ENCODE measurements around the gene LAMA5. TPM values are rescaled to one million over a fixed set of nuclear protein-coding genes. Genes with fewer than 3 reads are reported as not detected.

Gene LAMA5
- total RNA-seq, 2 experiments from 2014 or later = 53.3 to 162 TPM

DNA sequence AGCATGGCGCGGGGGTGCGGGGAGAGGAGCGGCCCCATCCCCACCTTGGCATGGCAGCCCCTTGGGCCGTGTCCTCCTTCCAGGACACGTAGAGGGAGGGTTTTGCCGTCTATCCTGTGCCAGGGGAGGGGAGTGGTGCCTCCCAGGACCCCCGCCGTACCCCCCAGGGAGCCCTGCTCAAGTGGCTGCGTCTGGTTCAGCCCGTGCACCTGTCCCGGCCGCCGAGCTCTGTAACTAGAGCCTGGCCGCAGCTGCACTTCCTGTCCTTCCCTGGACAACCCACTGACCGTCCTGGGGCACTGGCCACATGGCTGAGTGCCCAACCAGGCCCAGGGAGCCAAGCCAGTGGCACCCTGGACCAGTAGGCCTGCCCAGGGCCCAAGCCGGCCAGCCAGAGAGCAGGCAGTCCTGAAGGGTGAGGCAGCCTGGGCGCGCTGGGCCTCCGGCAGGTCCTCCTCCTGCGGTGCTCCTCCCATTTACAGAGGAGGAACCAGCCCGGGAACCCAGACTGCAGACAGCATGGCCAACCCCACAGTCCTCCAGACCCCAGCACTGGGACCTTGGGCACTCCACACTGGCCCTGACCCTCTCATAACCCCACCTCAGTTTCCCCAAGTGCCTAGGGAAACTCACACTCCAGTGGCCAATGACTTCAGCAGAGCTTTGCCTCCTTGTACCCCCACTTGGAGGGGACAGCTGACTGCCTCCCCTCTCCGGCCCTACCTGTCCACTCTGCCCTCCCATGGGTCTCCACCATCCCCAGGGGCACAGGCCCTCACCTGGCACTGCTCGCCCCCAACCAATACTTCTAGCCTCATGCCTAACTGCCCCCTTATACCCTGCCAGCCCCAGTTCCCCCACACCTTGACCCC lies 8.7 kb downstream of the LAMA5 start:
- Histone ChIP-seq H3K9me2 (ENCODE audit: insufficient read depth, low read length) (no peaks in the 10 kb centered on the region), H3K27ac (ENCODE audit: low read depth, low read length, poor library complexity, severe bottlenecking) (peak overlapping the region; percentile 46), H4K20me1 (ENCODE audit: insufficient read depth, low read length) (no peaks in the 10 kb centered on the region), H3K4me2 (ENCODE audit: low read length) (peak overlapping the region; percentile 61), H3K79me2 (ENCODE audit: insufficient read depth, low read depth, low read length) (no peaks in the 10 kb centered on the region), H3K9me3 (ENCODE audit: low read length) (no peaks in the 10 kb centered on the region), H3K36me3 (ENCODE audit: insufficient read depth, low read length) (no peaks in the 10 kb centered on the region; the same call in 1 of the 2 replicates), H2AFZ (ENCODE audit: low read length) (no peak overlapping the region), H3K4me3 (ENCODE audit: low read depth, low read length, poor library complexity, severe bottlenecking) (peak overlapping the region; percentile 5), H3K4me1 (ENCODE audit: insufficient read depth, low read length, poor library complexity, severe bottlenecking) (peaks cover 55% of the 10 kb centered on the region)
- ChIA-PET CTCF (ENCODE audit: unreplicated experiment) (no interaction called here), POLR2A (interaction anchor here (1.4 kb wide), 1 partner anchor 19 kb away, joined by 5 read pairs; no protein-coding TSS in a partner anchor)
- BruUV-seq (replicated peaks) = no TSS peak
- intact Hi-C loops (cut with micrococcal nuclease; ENCODE audit: unreplicated experiment) = loop anchor here (1.0 kb wide), 1 partner anchor 19 kb away; no protein-coding TSS in a partner anchor
- no peak for TF ChIP-seq EZH2phosphoT487 (IDR thresholded peaks at IDR 0.05; ENCODE audit: borderline replicate concordance, low read depth, low read length)
- TF ChIP-seq, protein P1, sequence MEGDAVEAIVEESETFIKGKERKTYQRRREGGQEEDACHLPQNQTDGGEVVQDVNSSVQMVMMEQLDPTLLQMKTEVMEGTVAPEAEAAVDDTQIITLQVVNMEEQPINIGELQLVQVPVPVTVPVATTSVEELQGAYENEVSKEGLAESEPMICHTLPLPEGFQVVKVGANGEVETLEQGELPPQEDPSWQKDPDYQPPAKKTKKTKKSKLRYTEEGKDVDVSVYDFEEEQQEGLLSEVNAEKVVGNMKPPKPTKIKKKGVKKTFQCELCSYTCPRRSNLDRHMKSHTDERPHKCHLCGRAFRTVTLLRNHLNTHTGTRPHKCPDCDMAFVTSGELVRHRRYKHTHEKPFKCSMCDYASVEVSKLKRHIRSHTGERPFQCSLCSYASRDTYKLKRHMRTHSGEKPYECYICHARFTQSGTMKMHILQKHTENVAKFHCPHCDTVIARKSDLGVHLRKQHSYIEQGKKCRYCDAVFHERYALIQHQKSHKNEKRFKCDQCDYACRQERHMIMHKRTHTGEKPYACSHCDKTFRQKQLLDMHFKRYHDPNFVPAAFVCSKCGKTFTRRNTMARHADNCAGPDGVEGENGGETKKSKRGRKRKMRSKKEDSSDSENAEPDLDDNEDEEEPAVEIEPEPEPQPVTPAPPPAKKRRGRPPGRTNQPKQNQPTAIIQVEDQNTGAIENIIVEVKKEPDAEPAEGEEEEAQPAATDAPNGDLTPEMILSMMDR (conservative IDR thresholded peaks at IDR 0.05; ENCODE audit: low read length) = no peak
- DNase-seq (ENCODE audit: low spot score) = peak; percentile 39

DNA sequence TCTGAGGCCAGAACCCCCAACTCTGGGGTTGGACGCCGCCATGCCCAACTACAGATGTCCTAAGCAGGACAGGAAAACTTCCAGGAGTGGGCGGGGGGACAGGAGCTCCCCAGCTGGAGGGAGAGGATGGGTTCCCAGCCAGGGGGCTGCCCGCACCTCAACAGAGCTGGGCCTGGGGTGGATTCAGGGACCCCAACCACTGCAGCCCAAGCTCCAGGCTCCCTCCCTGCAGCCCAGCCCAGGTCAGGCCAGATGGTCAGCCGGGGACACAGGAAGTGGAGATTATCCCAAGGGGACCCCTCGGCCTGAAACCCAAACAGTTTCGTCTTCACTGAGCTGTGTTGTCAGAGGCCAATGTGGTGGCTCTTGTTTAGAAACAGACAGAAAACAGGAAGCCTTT lies 9.4 kb downstream of the LAMA5 start:
- Histone ChIP-seq H3K4me1 (ENCODE audit: insufficient read depth, low read length, poor library complexity, severe bottlenecking) (peaks cover 50% of the 10 kb centered on the region), H3K36me3 (ENCODE audit: insufficient read depth, low read length) (peaks cover 3% of the 10 kb centered on the region; the same call in 1 of the 2 replicates), H2AFZ (ENCODE audit: low read length) (no peak overlapping the region), H3K4me3 (ENCODE audit: low read depth, low read length, poor library complexity, severe bottlenecking) (no peak overlapping the region), H3K27ac (ENCODE audit: low read depth, low read length, poor library complexity, severe bottlenecking) (peak overlapping the region; percentile 46), H4K20me1 (ENCODE audit: insufficient read depth, low read length) (no peaks in the 10 kb centered on the region), H3K4me2 (ENCODE audit: low read length) (peak overlapping the region; percentile 61), H3K79me2 (ENCODE audit: insufficient read depth, low read depth, low read length) (no peaks in the 10 kb centered on the region), H3K9me3 (ENCODE audit: low read length) (no peaks in the 10 kb centered on the region), H3K9me2 (ENCODE audit: insufficient read depth, low read length) (no peaks in the 10 kb centered on the region)
- DNase-seq (ENCODE audit: low spot score) = no peak
- no TSS peak for BruUV-seq (replicated peaks)
- intact Hi-C loops (cut with micrococcal nuclease; ENCODE audit: unreplicated experiment) = no loop called here
- no peak for TF ChIP-seq EZH2phosphoT487 (IDR thresholded peaks at IDR 0.05; ENCODE audit: borderline replicate concordance, low read depth, low read length)
- TF ChIP-seq, protein P1 (conservative IDR thresholded peaks at IDR 0.05; ENCODE audit: low read length) = no peak
- POLR2A ChIA-PET = no interaction called here
- CTCF ChIA-PET (ENCODE audit: unreplicated experiment) = no interaction called here

DNA sequence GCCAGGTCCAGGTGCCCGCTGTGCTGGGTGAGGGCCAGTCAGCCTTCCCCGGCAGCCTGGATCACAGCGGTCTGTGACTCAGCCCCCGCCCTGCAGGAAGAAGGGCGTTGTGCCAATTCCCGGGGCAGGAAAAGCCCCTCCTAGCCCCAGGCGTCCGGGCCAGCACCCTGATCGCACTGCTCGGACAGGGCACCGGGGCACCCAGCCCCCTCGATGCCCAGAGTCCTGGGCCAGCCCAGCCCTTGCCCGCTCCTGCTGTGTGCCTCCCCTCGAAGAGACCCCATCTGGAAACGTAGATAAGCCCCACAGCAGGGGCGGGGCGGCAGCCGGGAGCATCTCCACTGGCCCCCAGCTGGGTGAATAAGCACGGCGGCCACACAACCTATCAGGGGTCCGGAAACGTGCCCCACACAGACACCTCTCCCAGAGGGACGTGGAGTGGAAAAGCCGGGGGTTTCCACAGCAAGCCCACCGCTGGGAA lies 9.9 kb downstream of the LAMA5 start:
- no peaks in the 10 kb centered on the region for H4K20me1 ChIP-seq (ENCODE audit: insufficient read depth, low read length)
- intact Hi-C loops (cut with micrococcal nuclease; ENCODE audit: unreplicated experiment) = no loop called here
- no peak overlapping the region for H2AFZ ChIP-seq (ENCODE audit: low read length)
- no peak overlapping the region for H3K27ac ChIP-seq (ENCODE audit: low read depth, low read length, poor library complexity, severe bottlenecking)
- no peak overlapping the region for H3K4me2 ChIP-seq (ENCODE audit: low read length)
- H3K4me1 ChIP-seq (ENCODE audit: insufficient read depth, low read length, poor library complexity, severe bottlenecking) = peaks cover 50% of the 10 kb centered on the region
- BruUV-seq (replicated peaks) = no TSS peak
- DNase-seq (ENCODE audit: low spot score) = no peak
- no peak overlapping the region for H3K4me3 ChIP-seq (ENCODE audit: low read depth, low read length, poor library complexity, severe bottlenecking)
- TF ChIP-seq EZH2phosphoT487 (IDR thresholded peaks at IDR 0.05; ENCODE audit: borderline replicate concordance, low read depth, low read length) = no peak
- TF ChIP-seq, protein P1 (conservative IDR thresholded peaks at IDR 0.05; ENCODE audit: low read length) = no peak
- H3K36me3 ChIP-seq (ENCODE audit: insufficient read depth, low read length) = peaks cover 7% of the 10 kb centered on the region; the same call in 1 of the 2 replicates
- H3K9me2 ChIP-seq (ENCODE audit: insufficient read depth, low read length) = no peaks in the 10 kb centered on the region
- H3K9me3 ChIP-seq (ENCODE audit: low read length) = no peaks in the 10 kb centered on the region
- no peaks in the 10 kb centered on the region for H3K79me2 ChIP-seq (ENCODE audit: insufficient read depth, low read depth, low read length)
- POLR2A ChIA-PET = interaction anchor here (0.7 kb wide), 1 partner anchor 30 kb away, joined by 4 read pairs; the partner anchor contains the start of gene RPS21
- CTCF ChIA-PET (ENCODE audit: unreplicated experiment) = no interaction called here

Data from OCI-LY7 (cell line).